K562 (cell line): ENCODE data around the gene MEF2D. TPM values are rescaled to one million over a fixed set of nuclear protein-coding genes. Genes with fewer than 3 reads are reported as not detected.

ENCODE experiments used
- ADNP ChIP-seq: fragments of 200-800 bp; sonication (Bioruptor generic); IDR thresholded peaks from 2 replicates; pipeline ENCODE4 v1.6.1; 2016; ENCODE audit warnings: missing genetic modification characterization, missing compliant biosample characterization
- ARID2 ChIP-seq: fragments of 450-650 bp; IDR thresholded peaks from 2 replicates; pipeline ENCODE4 v1.6.1; 2017; ENCODE audit warnings: antibody characterized with exemption, mild to moderate bottlenecking
- BCLAF1 ChIP-seq, 2 experiments: fragments of 450-650 bp in 1 of 2; IDR thresholded peaks; 2 replicates each; pipeline ENCODE4 v1.6.1; 2011 to 2017; ENCODE audit warnings: low read depth in 2 of 2, antibody characterized with exemption in 1 of 2, borderline replicate concordance in 1 of 2, low read length in 1 of 2, mild to moderate bottlenecking in 1 of 2, mixed read lengths in 1 of 2; ENCODE audit not compliant: control insufficient read depth in 1 of 2
- BCOR ChIP-seq: fragments of 450-650 bp; IDR thresholded peaks from 2 replicates; pipeline ENCODE4 v1.6.1; 2016
- BDP1 ChIP-seq: IDR thresholded peaks from 3 replicates; pipeline ENCODE4 v1.6.1; 2011; ENCODE audit not compliant: insufficient read length, insufficient read depth
- CTCF ChIP-seq, 3 experiments: IDR thresholded peaks in 2 of 3; conservative IDR thresholded peaks in 1 of 3; 2 replicates each; pipeline ENCODE4 v1.5.1; 2011 to 2012; ENCODE audit warnings: low read length in 3 of 3, mild to moderate bottlenecking in 3 of 3, control low read depth in 2 of 3, improper control_type of control experiment in 1 of 3, inconsistent platforms in 1 of 3, low read depth in 1 of 3, mixed read lengths in 1 of 3, moderate library complexity in 1 of 3; ENCODE audit not compliant: insufficient read depth in 2 of 3
- GTF2A2 ChIP-seq: IDR thresholded peaks from 2 replicates; pipeline ENCODE4 v1.6.1; 2016; ENCODE audit warnings: mild to moderate bottlenecking, missing genetic modification characterization, missing compliant biosample characterization
- HIVEP1 ChIP-seq: fragments of 250-450 bp; sonication (Bioruptor Pico); IDR thresholded peaks from 2 replicates; pipeline ENCODE4 v1.4.0; 2020; ENCODE audit warnings: mild to moderate bottlenecking
- PTRF ChIP-seq: fragments of 450-650 bp; IDR thresholded peaks from 2 replicates; pipeline ENCODE4 v1.6.1; 2016; ENCODE audit warnings: mild to moderate bottlenecking, missing genetic modification characterization, missing compliant biosample characterization
- RBBP5 ChIP-seq: fragments of 200-600 bp; sonication (generic); IDR thresholded peaks from 2 replicates; pipeline ENCODE4 v1.6.1; 2012; ENCODE audit warnings: borderline replicate concordance, mild to moderate bottlenecking, low read length, control low read depth, inconsistent platforms; ENCODE audit not compliant: insufficient read depth, poor library complexity, severe bottlenecking
- SIRT6 ChIP-seq: IDR thresholded peaks from one replicate; pipeline ENCODE4 v1.6.1; 2012; ENCODE audit warnings: low read depth, mild to moderate bottlenecking, control low read depth, inconsistent platforms, low read length, moderate library complexity
- TCFL5 ChIP-seq: fragments of 250-450 bp; sonication (Bioruptor Pico); conservative IDR thresholded peaks from 2 replicates; pipeline ENCODE4 v1.6.1; 2021; ENCODE audit warnings: mild to moderate bottlenecking, moderate library complexity, matching md5 sums
- TOE1 ChIP-seq, 2 experiments: fragments of 450-650 bp in 1 of 2; sonication (generic) in 1 of 2; formaldehyde crosslinking in 1 of 2; IDR thresholded peaks; 2 replicates each; pipeline versions ENCODE4 v1.7.1 to v1.8.0; 2016 to 2022; ENCODE audit warnings: borderline replicate concordance in 2 of 2, mild to moderate bottlenecking in 2 of 2, antibody characterized with exemption in 1 of 2, inconsistent platforms in 1 of 2, low read depth in 1 of 2, missing genetic modification reagents in 1 of 2, moderate library complexity in 1 of 2
- ZMIZ1 ChIP-seq, 2 experiments: fragments of 150-350 bp in 1 of 2; IDR thresholded peaks; 2 replicates each; pipeline ENCODE4 v1.6.1; 2012 to 2016; ENCODE audit warnings: low read depth in 2 of 2, low read length in 2 of 2, mild to moderate bottlenecking in 1 of 2, moderate library complexity in 1 of 2
- ZNF57 ChIP-seq: fragments of 450-650 bp; formaldehyde crosslinking; IDR thresholded peaks from 2 replicates; pipeline ENCODE4 v1.4.0; 2020; ENCODE audit warnings: mild to moderate bottlenecking, moderate library complexity
- ZZZ3 ChIP-seq: fragments of 450-650 bp; IDR thresholded peaks from 2 replicates; pipeline ENCODE4 v1.6.1; 2016; ENCODE audit warnings: antibody characterized with exemption, mild to moderate bottlenecking, moderate library complexity
- polyA plus RNA-seq, 8 experiments: library from polyadenylated mRNA; depleted of rRNA in 4 of 8; stranded (reverse) in 5 of 8; unstranded in 3 of 8; fragments of >200 nt; fragmentation: Nextera tagmentation in 2 of 8; fragmentation: Illumina TruSeq in 1 of 8; extraction: Ambion mirVana in 2 of 8; extraction: Trizol in 1 of 8; gene quantifications; 2 replicates each; pipeline versions ENCODE4 v1.2.1 to v1.2.3, GENCODE V29; 2011 to 2014; ENCODE audit warnings: inconsistent platforms in 1 of 8, missing spikeins in 1 of 8
- total RNA-seq, 7 experiments: library from RNA; depleted of rRNA in 6 of 7; stranded (reverse); fragments of >200 nt in 6 of 7; fragmentation: Illumina TruSeq in 2 of 7; extraction: Trizol in 2 of 7; gene quantifications; 2 replicates each; pipeline versions ENCODE4 v1.2.1 to v1.2.3, GENCODE V29; 2011 to 2021; ENCODE audit warnings: low replicate concordance in 1 of 7

The MEF2D gene
- total and polyA plus RNA-seq, 9 of the 15 experiments (the other 6 are each of a cell fraction or from before 2014, with no cell fraction given), result 0.10 to 19.5 (median 2.6) TPM

GRCh38 chr1:156420205-156421061 lies 80.1 kb downstream of the MEF2D start (continued):
- TF ChIP-seq BCLAF1 (IDR thresholded peaks at IDR 0.05; ENCODE audit: borderline replicate concordance in 1 of 2, control insufficient read depth in 1 of 2, low read depth in 2 of 2, low read length in 1 of 2), result no peak
- 0 out of 2 replicates have a peak, but pooled peaks have one; percentile 13 for TF ChIP-seq TOE1 (IDR thresholded peaks at IDR 0.05; ENCODE audit: borderline replicate concordance)
- no peak for TF ChIP-seq TOE1 (CRISPR knock-in tag; IDR thresholded peaks at IDR 0.05; ENCODE audit: borderline replicate concordance, low read depth)
- TF ChIP-seq HIVEP1 (CRISPR knock-in tag), result no peak
- no peak for TF ChIP-seq BDP1
- no peak for TF ChIP-seq TCFL5 (CRISPR knock-in tag)
- TF ChIP-seq GTF2A2 (tag), result no peak
- no peak for TF ChIP-seq SIRT6
- no peak for TF ChIP-seq ARID2
- no peak for TF ChIP-seq ZNF57 (CRISPR knock-in tag)
- no peak for TF ChIP-seq ADNP (tag)
- no peak for TF ChIP-seq PTRF (tag)
- TF ChIP-seq ZMIZ1 (IDR thresholded peaks at IDR 0.05; ENCODE audit: low read depth in 2 of 2, low read length in 2 of 2), result no peak
- TF ChIP-seq ZZZ3, result no peak
- peak; percentile 31 for TF ChIP-seq RBBP5
- TF ChIP-seq CTCF (IDR thresholded peaks at IDR 0.05 in 2 of 3, conservative IDR thresholded peaks at IDR 0.05 in 1 of 3; ENCODE audit: insufficient read depth in 2 of 3, low read depth in 1 of 3, low read length in 3 of 3), result 0 out of 6 replicates have a peak, but pooled peaks of 1 of the 3 experiments have one; percentile 3
- peak; percentile 74; the same call in 1 of the 2 replicates for TF ChIP-seq BCOR
- TF ChIP-seq, all 486 proteins: peak for 28
